HepG2 (cell line): ENCODE data around the gene LYSMD1. TPM values are rescaled to one million over a fixed set of nuclear protein-coding genes. Genes with fewer than 3 reads are reported as not detected.

Experiments used
- ATAD3A ChIP-seq: sonication (generic); formaldehyde crosslinking; IDR thresholded peaks from 2 replicates; pipeline ENCODE4 v1.4.0; 2020; ENCODE audit warnings: missing genetic modification reagents
- ATF6 ChIP-seq: sonication (generic); formaldehyde crosslinking; conservative IDR thresholded peaks from 2 replicates; pipeline ENCODE4 v1.4.0; 2020; ENCODE audit warnings: missing genetic modification reagents
- CENPBD1 ChIP-seq: sonication (generic); formaldehyde crosslinking; IDR thresholded peaks from 2 replicates; pipeline ENCODE4 v1.8.0; 2022; ENCODE audit warnings: missing genetic modification reagents, low read depth, mild to moderate bottlenecking, borderline replicate concordance
- EED ChIP-seq: sonication (generic); formaldehyde crosslinking; IDR thresholded peaks from 2 replicates; pipeline ENCODE4 v1.5.0; 2020; ENCODE audit warnings: mild to moderate bottlenecking, missing genetic modification reagents
- KDM6A ChIP-seq: IDR thresholded peaks from 2 replicates; pipeline ENCODE4 v1.6.1; 2016; ENCODE audit warnings: low read depth
- KLF11 ChIP-seq: IDR thresholded peaks from 2 replicates; pipeline ENCODE4 v1.6.1; 2016; ENCODE audit warnings: missing compliant biosample characterization
- KMT2A ChIP-seq: sonication (generic); formaldehyde crosslinking; IDR thresholded peaks from 2 replicates; pipeline ENCODE4 v1.4.0; 2020; ENCODE audit warnings: missing genetic modification reagents
- NCOA5 ChIP-seq: sonication (generic); formaldehyde crosslinking; IDR thresholded peaks from 2 replicates; pipeline ENCODE4 v1.4.0; 2020; ENCODE audit warnings: missing genetic modification reagents
- PRMT3 ChIP-seq: sonication (generic); formaldehyde crosslinking; IDR thresholded peaks from 2 replicates; pipeline ENCODE4 v1.8.1; 2022; ENCODE audit warnings: low read depth, mild to moderate bottlenecking, moderate library complexity, missing genetic modification reagents, borderline replicate concordance
- SIN3A ChIP-seq: IDR thresholded peaks from 2 replicates; pipeline ENCODE4 v1.6.1; 2011; ENCODE audit warnings: low read depth, mild to moderate bottlenecking, control low read depth, low read length, borderline replicate concordance
- TGIF2 ChIP-seq: IDR thresholded peaks from 2 replicates; pipeline ENCODE4 v1.6.1; 2016; ENCODE audit warnings: control low read depth, missing compliant biosample characterization
- TRAFD1 ChIP-seq: sonication (generic); formaldehyde crosslinking; IDR thresholded peaks from 2 replicates; pipeline ENCODE4 v1.5.1; 2020; ENCODE audit warnings: missing genetic modification reagents, mild to moderate bottlenecking, borderline replicate concordance
- TSC22D2 ChIP-seq: sonication (generic); formaldehyde crosslinking; IDR thresholded peaks from 2 replicates; pipeline ENCODE4 v1.5.1; 2020; ENCODE audit warnings: missing genetic modification reagents, mild to moderate bottlenecking, borderline replicate concordance
- ZBTB4 ChIP-seq: sonication (generic); formaldehyde crosslinking; IDR thresholded peaks from 2 replicates; pipeline ENCODE4 v1.4.0; 2020; ENCODE audit warnings: missing genetic modification reagents, mild to moderate bottlenecking, borderline replicate concordance
- ZGPAT ChIP-seq: IDR thresholded peaks from 2 replicates; pipeline ENCODE4 v1.6.1; 2016; ENCODE audit warnings: mild to moderate bottlenecking
- ZMYM4 ChIP-seq: sonication (generic); formaldehyde crosslinking; IDR thresholded peaks from 2 replicates; pipeline ENCODE4 v1.8.1; 2023; ENCODE audit warnings: mild to moderate bottlenecking, missing genetic modification reagents
- ZNF343 ChIP-seq: sonication (generic); formaldehyde crosslinking; IDR thresholded peaks from 2 replicates; pipeline ENCODE4 v1.4.0; 2020; ENCODE audit warnings: mild to moderate bottlenecking, missing genetic modification reagents
- ZNF776 ChIP-seq: sonication (generic); formaldehyde crosslinking; IDR thresholded peaks from 2 replicates; pipeline ENCODE4 v1.4.0; 2020; ENCODE audit warnings: mild to moderate bottlenecking, missing genetic modification reagents
- polyA plus RNA-seq, 8 experiments: library from polyadenylated mRNA; depleted of rRNA in 3 of 8; stranded (reverse) in 7 of 8; unstranded in 1 of 8; fragments of >200 nt; fragmentation: Illumina TruSeq in 4 of 8; extraction: Trizol in 4 of 8; gene quantifications; 2 replicates each; pipeline versions ENCODE4 v1.2.1 to v1.2.3, GENCODE V29; 2011 to 2016; ENCODE audit warnings: low read depth in 4 of 8, missing spikeins in 1 of 8, mixed read lengths in 1 of 8; ENCODE audit not compliant: insufficient read depth in 1 of 8
- total RNA-seq, 5 experiments: library from RNA; depleted of rRNA; stranded (reverse); fragments of >200 nt; fragmentation: Illumina TruSeq; extraction: Trizol; gene quantifications; 2 replicates each; pipeline ENCODE4 v1.2.3, GENCODE V29; 2016; ENCODE audit warnings: low read depth in 1 of 5
- TF ChIP-seq, protein P1 (sequence below): fragments of 450-650 bp; IDR thresholded peaks from 2 replicates; pipeline ENCODE4 v1.6.1; 2017

The LYSMD1 gene
- total and polyA plus RNA-seq, 2 of the 13 experiments (the other 11 are each of a cell fraction or from before 2014, with no cell fraction given), result 3.8 to 4.8 TPM

- TF ChIP-seq ZGPAT (peak; percentile 93), NCOA5 (no peak), ATAD3A (CRISPR knock-in tag) (no peak), EED (CRISPR knock-in tag) (no peak), ZNF343 (CRISPR knock-in tag) (peak; percentile 71; the same call in 1 of the 2 replicates), TGIF2 (CRISPR knock-in tag) (peak; percentile 57; the same call in 1 of the 2 replicates), SIN3A (peak; percentile 96), KLF11 (CRISPR knock-in tag) (peak; percentile 78; the same call in 1 of the 2 replicates), ZMYM4 (CRISPR knock-in tag) (peak; percentile 85), ZBTB4 (CRISPR knock-in tag) (no peak), ZNF776 (CRISPR knock-in tag) (0 out of 2 replicates have a peak, but pooled peaks have one; percentile 50), TRAFD1 (CRISPR knock-in tag) (peak; percentile 88; the same call in 1 of the 2 replicates), PRMT3 (CRISPR knock-in tag) (no peak), CENPBD1 (CRISPR knock-in tag) (peak; percentile 94; the same call in 1 of the 2 replicates), ATF6 (0 out of 2 replicates have a peak, but pooled peaks have one; percentile 72), TSC22D2 (no peak), KDM6A (CRISPR knock-in tag) (no peak), KMT2A (peak; percentile 78; the same call in 1 of the 2 replicates)
- TF ChIP-seq, protein P1, sequence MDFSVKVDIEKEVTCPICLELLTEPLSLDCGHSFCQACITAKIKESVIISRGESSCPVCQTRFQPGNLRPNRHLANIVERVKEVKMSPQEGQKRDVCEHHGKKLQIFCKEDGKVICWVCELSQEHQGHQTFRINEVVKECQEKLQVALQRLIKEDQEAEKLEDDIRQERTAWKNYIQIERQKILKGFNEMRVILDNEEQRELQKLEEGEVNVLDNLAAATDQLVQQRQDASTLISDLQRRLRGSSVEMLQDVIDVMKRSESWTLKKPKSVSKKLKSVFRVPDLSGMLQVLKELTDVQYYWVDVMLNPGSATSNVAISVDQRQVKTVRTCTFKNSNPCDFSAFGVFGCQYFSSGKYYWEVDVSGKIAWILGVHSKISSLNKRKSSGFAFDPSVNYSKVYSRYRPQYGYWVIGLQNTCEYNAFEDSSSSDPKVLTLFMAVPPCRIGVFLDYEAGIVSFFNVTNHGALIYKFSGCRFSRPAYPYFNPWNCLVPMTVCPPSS, result no peak
Observed at GRCh38 chr1:151165738-151166504, at the start of gene LYSMD1, which contains the start of gene SCNM1 (continued).
